Fibroblast of villous mesenchyme (primary cell): Measurements from ENCODE around the gene SPARCL1. TPM values are rescaled to one million over a fixed set of nuclear protein-coding genes. Genes with fewer than 3 reads are reported as not detected.
"Not testable (repeated sequence)": the region's sequence is repeated elsewhere in the genome, so short reads cannot be mapped to it uniquely, and the experiment has no call there.

ENCODE experiments used
- DNase-seq: peaks from one replicate; pipeline ENCODE4 v3.0.0-alpha.2; 2010; ENCODE audit warnings: low read depth
- H3K4me3 ChIP-seq: 2 replicates; pipeline ENCODE4 v1.5.1; 2011; ENCODE audit warnings: low read depth, mild to moderate bottlenecking, low read length
- CTCF ChIP-seq: IDR thresholded peaks from 2 replicates; pipeline ENCODE4 v1.5.1; 2012; ENCODE audit warnings: low read depth, mild to moderate bottlenecking, low read length; ENCODE audit not compliant: insufficient read depth
- total RNA-seq: library from RNA; depleted of rRNA; stranded (reverse); fragments of >200 nt; gene quantifications from 2 replicates; pipeline ENCODE4 v1.2.3, GENCODE V29; 2012

The SPARCL1 gene
- under 0.01 TPM in 1 of 2 replicates, not detected in the other for total RNA-seq

- no peak for DNase-seq
- TF ChIP-seq CTCF, result no peak
- H3K4me3 ChIP-seq, result no peak within 1 kb of the TSS
These were observed at the start of gene SPARCL1 for GRCh38 chr4:87529187-87529586. TSS of gene SPARCL1 (minus strand) at chr4:87529376. CDS start at chr4:87499574, 29,802 bp downstream.

GRCh38 chr4:87575983-87576382 is 46.8 kb upstream of the SPARCL1 start:
- no peak for DNase-seq
- H3K4me3 ChIP-seq, result no peak overlapping the region
- no peak for TF ChIP-seq CTCF

GRCh38 chr4:87575408-87575807 is 46.2 kb upstream of the SPARCL1 start:
- no peak for TF ChIP-seq CTCF
- no peak for DNase-seq
- H3K4me3 ChIP-seq, result no peak overlapping the region

GRCh38 chr4:87574996-87575395 is 45.8 kb upstream of the SPARCL1 start:
- H3K4me3 ChIP-seq, result no peak overlapping the region
- peak; percentile 27 for DNase-seq
- TF ChIP-seq CTCF, result no peak

GRCh38 chr4:87574376-87574775 is 45.2 kb upstream of the SPARCL1 start:
- not testable (repeated sequence) for DNase-seq, H3K4me3 ChIP-seq

- no peak for TF ChIP-seq CTCF
- no peak for DNase-seq
These were observed 41.2 kb upstream of the SPARCL1 start for GRCh38 chr4:87570290-87570805.

GRCh38 chr4:87567191-87567590 is 38.0 kb upstream of the SPARCL1 start:
- no peak for DNase-seq
- TF ChIP-seq CTCF, result no peak
- H3K4me3 ChIP-seq, result no peak overlapping the region

More at GRCh38 chr4:87570290-87570805, 41.2 kb upstream of the SPARCL1 start:
- no peak overlapping the region for H3K4me3 ChIP-seq
